ENCODE results near the gene TGFBI.

Gene TGFBI
- 0.11 to 0.96 (median 0.11) reads per million in 3 experiments for total RNA-seq

DNA sequence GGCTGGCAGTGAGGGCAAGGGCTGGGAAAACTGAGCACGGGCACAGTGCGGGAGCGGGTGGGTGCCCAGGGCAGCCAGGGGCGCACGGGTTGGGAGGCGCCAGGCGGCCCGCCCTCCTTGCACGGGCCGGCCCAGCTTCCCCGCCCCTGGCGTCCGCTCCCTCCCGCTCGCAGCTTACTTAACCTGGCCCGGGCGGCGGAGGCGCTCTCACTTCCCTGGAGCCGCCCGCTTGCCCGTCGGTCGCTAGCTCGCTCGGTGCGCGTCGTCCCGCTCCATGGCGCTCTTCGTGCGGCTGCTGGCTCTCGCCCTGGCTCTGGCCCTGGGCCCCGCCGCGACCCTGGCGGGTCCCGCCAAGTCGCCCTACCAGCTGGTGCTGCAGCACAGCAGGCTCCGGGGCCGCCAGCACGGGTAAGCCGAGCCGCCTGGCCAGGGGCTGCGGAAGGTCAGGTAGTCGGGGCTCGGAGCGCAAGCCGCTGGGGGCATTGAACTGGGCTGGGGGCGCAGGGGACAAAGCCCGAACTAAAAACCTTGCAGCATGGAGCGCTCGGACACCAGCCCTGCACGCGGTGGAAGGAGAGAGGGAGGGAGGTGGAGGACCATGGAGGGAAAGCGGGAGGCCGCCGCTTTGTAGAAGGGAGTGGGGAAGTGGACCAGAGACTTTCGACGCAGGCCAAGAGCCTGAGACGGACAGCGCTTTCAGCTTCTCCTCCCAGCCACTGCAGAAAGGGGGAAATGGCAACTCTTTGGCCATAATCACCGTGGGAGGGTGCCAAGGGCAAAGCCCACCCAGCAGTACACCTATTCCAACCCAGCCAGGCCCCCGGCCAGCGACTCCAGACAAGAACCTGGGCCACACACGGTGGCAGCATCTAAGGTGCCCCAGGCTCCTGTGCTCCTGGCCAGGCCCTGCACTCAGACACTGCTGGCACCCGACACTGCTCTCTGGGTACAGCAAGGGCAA lies at the start of gene TGFBI:
TSS of gene TGFBI (plus strand) at position 207 of the 961 bp plus-strand sequence. CDS start at position 275, 68 bp downstream.
- peak; percentile 3 for DNase-seq

DNA sequence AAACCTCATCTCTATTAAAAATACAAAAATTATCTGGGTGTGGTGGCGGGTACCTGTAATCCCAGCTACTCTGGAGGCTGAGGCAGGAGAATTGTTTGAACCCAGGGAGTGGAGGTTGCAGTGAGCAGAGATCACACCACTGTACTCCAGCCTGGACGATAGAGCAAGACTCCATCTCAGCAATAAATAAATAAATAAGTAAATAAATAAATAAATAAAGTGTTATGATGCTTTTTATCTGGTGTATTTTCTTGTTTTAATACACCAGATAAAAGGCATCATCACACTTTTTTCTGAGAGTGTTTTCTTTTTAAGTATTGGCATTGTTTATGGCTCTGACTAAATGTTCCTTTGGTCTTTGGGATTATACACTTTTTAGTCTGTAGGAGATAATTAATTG lies 49.8 kb upstream of the TGFBI start:
- no peak for DNase-seq

DNA sequence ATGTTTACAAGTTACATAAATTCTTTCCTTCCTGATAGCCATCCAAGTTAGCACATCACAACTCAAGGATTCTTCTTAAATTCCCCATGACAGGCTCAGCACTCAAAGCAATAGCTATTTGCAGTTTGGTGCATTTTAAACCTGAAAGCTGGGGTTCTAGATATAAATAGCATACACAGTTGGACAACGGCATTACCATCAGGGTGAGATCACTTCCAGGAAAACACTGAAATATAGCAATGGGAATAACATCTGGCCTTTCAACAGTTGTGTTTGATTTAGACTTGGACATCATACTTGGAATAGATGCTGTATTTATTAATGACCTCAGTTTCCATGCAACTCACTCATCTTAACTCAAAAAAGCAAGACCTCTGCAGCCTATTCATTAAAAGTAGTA lies 49.3 kb upstream of the TGFBI start:
- no peak for DNase-seq

DNA sequence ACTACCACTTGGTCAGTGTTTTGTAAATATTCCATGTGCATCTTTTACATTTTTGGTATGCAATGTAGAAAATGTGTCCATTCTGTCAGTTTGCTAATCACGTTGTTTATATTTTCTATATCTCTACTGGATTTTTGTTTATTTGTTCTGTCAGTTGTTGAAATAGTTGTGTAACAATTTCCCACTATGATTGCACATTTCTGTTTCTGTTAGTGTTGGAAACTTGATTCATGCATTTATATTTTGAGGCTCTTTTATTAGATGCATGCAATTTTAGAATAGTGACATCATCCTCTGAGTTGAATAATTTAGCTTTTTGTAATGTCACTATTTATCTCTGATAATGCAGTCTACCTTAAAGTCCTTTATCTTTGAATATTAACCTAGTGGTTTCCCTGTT lies 48.2 kb upstream of the TGFBI start:
- no peak for DNase-seq

DNA sequence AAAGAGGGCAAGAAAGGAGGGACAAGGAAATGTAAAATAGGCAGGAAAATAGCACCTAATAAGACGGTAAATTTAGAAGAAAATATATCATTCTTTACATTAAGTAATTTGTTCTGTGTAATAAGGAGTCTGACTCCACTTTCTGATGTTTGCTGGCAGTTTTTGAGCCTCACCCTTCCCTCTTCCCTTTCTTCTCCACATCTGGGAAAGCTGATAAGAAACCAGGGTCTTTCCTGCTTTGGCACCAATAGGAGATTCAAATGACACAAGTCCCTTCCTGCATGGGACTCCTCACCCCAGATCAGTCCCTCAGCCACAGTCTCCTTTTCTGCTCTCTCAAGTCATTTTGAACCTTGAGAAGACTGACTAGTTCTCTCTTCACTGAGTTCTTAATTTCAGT lies 42.8 kb upstream of the TGFBI start:
- no peak for DNase-seq

DNA sequence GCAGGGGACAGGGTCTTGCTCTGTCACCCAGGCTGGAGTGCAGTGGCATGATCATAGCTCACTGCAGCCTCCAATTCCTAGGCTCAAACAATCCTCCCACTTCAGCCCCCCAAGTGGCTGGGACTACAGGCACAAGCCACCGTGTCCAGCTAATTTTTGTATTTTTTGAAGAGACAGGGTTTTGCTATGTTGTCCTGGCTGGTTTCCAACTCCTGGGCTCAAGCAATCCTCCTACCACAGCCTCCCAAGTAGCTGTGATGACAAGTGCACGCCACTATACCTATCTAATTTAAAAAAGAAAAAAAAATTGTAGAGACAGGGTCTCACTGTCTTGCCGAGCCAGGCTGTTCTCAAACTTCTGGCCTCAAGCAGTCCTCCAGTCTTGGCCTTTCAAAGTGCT lies 42.4 kb upstream of the TGFBI start:
- no peak for DNase-seq

DNA sequence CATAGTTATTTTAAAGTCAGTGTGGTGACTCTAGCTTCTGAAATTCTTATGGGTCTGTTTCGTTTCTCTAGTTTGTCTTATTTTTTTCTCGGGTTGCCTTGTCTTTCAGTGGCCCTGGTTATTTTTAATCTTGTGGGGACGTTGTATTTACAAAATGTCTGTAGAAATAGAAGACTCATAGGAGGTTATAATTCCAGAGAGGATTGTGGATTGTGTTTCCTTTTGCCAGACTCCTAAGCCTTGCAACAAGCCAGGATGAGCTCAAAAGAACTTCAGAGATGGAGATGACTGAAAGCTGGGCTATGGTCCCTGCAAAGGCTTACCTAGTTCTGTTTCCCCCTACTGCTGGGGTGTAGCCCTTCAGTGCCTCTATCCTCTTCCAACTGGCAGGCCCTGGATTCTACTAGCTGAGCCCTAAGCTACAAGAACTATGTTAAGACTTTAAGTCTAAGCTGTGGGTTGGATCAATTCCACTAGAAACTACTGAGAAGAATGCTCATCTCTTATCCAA lies 41.8 kb upstream of the TGFBI start:
- no peak for DNase-seq

DNA sequence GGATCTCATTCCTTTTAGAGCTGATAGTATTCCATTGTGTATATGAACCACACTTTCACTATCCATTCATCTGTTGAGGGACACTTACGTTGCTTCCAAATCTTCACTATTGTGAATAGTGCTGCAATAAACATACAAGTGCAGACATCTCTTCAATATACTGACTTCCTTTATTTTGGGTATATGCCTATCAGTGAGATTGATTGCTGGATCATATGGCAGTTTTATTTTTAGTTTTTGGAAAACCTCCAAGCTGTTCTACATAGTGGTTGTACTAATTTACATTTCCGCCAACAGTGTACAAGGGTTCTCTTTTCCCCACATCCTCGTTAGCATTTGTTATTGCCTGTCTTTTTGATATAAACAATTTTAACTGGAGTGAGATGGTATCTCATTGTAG lies 40.2 kb upstream of the TGFBI start:
- DNase-seq: no peak

DNA sequence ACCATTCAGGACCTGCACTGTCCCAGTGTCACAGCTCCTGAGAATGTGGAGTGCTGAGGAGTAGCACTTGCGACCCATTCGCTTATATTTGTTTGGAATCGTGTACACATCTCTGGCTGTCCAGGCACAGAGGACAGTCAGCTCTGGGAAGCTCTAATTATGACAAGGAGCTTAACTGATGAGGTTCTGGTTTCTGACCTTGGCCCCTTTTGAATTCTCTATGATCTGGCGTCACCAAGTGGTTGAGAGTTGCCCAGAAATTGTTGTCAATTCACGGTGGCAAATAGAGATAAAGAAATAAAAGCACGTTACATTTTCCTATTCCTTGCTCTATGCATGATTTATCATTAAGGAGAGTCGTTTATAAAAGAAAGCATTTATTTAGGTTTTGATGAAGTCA lies 39.1 kb upstream of the TGFBI start:
- DNase-seq: no peak

DNA sequence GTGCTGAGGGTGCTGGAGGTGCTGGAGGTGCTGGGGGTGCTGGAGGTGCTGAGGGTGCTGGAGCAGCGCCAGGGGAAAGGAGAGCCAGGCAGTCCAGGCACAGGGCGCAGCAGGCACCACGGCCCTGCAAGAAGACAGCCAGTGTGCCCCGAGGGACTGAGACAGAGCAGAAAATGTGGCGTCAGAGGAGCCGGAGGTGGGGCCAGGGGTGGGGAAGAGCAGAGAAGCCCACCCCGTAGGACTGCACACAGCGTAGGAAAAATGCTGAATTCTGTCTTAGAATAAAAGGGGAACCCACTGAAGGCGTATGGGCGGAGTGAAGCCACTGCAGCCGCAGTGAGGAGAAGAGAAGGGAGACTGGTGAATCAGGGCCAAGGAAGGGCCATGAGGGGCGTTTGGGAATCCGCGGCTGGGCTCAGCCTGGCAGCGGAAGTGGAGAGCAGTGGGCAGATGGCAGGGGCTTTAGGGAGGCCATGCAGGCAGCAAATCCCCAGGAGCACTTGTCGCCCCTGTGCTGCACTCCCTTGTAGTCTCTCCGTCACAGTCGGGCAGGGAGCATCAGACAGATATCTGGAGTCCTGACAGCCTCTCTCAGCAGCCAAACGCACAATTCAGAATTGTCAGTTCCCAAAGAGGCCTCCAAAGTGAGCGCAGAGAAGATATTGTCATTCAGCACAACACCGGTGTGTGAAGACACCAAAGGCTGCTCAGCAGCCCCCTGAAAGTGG lies 38.1 kb upstream of the TGFBI start:
- no peak for DNase-seq

DNA sequence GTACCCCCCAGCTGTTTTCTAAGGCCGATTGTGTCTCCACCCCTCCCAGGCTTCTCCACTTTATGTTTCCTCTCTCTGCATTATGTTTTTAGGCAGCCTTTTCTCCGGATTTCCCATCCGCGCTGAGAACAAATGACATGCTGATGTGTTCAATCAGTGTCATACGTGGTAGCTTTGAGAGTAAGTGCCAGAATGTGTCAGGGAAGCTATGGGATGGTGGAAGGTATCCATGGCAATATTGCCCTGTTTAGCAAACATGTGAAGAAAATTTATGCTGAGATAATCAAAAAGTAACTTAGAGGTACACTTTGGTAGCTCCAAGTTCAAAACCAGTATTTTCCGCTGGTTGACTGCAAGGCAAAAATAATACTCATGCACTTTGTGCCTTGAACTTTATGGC lies 37.4 kb upstream of the TGFBI start:
- no peak for DNase-seq

DNA sequence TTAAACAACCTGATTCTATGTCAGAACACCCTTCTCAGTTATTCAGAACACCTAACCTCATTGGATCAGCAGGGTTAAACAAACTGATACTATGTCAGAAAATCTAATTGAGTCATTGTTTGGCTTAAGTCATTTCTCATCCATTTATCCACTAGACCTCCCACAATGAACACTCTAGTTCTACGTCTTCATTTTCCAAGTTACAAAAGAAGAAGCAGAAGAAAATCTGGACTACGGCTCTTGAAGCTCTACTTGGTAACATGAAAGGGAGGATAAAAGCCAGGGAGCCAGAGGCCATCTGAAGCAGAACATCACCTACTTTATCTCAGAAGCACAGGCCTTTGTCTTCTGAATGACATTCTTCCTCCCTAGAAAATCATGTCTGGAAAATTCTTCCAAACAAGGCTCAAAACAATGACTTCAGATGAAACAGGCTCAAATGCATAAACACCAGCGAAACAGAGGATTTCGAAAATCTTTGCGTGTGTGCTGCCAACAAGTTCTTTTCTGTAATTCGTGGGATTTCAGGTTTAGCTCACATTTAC lies 35.4 kb upstream of the TGFBI start:
- DNase-seq: no peak

DNA sequence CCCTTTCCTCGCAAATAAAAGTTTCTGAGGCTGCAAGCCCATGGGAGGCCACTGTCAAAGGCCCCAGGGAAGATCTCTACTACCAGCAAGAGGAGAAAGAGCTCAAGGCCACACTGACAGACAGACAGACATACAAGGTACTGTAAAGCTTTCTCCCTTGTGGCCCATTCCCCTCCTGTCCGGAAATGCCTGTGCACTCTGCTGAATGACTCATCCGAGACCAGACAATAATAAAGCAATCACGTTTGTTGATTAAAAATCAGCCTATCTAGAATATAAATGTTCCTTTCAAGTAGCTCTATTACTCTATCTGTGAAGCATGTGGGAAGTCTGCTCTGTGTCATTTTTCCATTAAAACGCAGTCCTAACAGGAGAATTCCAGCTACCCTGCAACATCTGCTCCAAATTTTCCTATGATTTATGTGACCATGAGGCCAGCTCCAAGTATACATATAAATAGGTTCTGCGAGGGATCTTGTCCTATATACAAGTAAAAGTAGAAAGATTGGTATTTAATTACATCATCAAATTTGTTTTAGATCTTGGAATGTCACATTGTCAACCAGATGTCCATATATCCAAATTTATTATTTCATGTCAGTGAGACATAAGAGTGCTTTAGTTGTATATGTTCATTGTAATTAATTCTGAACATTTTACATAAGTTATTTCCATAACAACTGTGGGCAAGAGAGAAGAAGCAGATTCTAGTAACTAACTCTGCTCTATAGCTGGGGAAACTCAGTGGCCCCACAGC lies 34.7 kb upstream of the TGFBI start:
- DNase-seq: no peak

DNA sequence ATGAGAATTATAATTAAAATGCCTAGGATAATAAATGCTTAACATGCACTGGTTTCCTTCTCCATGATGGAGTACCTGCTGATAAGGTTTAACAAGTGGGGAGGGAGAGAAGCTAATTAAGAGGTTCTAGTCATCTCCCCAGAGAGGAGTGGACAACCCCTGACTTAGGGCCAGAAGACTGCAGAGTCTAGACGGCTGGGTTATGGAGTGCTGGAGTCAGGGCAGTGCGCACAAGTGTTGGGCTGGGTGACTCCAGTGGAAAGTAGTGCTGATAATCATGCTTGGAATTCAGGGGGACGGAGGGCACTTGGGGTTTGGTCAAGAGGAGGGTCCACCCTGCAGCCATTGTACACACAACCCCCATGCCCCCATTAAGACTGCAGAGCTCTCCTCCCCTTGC lies 32.8 kb upstream of the TGFBI start:
- DNase-seq: no peak

DNA sequence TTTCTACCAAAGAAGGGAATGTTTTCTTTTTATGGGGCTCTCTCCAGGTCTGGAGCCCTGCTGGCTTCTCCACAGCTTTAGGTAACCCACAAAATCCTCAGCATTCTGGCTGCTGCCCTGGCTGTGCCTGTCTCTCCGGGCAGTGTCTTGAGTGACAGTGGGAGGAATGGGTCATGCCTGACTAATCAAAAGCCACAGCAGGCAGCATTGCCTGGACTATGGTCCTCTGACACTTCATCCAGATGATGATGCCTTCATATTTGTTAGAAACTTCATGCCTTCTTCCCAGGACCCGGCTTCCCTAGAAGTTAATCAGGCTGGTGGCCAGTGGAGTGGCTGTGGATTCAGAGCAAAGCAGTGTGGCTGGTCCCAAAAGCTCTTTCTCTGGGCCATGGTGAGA lies 32.2 kb upstream of the TGFBI start:
- no peak for DNase-seq

DNA sequence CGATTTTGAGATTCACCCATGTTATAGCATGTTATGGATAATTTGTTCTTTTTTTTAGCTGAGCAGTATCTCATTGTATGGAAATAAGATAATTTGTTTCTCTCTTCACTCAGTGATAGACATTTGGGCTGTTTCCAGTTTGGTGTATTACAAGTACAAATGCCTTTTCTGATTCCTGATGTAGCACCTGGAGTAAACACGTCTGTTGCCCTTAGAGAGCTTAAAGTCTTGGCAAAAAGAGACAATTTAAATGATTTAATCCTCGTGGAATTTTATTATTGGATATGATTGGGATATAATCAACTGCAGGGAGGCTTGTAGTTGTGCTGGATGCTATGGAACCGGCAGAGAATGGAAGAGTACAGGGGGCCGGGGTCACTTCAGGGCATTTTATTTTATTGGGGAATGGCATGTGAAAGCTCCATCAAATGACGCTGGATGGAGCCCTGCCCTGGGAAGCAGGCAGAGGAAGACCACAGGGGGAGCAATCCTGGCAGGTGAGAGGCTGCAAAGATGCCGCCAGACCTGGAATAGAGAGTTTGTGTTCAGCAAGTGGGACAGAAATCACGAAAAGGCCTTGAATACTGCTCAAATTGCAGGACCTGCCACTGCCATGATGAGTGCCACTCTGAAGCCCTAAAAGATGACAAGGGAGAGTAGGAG lies 31.0 kb upstream of the TGFBI start:
- DNase-seq: no peak

DNA sequence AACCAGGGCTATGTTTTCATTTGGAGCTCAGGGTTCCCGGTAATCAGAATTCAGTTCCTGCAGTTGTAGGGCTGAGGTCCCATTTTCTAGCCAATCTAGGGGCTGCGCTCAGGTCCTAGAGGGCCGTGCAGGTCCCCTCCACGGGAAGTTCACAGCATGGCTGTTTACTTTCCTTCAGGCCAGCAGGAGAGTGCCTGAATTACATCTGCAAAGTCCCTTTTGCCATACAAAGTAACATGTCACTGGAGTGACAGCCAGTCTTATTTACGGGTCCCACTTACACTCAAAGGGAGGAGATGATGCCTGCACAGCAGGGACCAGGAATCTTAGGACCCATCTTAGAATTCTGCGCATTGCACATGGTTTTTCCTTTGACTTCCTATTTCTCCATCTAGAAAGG lies 29.9 kb upstream of the TGFBI start:
- DNase-seq: no peak

DNA sequence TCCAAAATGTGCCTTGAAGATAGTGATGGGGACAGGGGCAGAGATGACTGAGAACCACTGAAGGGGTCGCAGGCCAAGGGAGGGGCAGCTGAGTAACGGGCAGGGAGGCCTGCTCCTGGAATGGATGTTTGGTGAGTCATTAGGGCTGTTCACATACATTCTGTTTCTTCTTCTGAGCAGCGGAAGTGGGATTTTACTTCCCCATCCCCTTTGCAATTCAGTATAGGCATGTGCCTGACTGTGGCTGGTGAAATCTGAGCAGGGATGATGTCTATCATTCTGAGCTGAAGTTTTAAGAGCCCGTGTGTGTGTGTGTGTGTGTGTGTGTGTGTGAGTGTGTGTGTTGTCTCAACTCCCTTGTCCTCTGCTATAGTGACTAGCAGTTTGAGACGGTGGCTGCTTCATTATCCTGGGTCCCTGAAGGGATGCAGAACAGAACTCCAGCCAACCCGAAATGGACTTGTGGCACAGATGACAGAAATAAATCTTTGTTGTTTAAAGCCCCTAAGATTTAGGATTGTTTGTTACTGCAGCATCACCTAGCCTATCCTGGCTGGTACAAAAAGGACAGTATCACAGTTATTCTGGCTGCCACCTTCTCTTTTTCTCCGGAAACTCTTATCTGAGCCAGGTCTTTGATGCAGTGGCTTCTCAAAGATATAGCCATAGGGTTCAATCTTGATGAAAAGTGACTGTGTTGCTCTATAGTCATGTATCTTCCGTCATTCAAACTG lies 29.2 kb upstream of the TGFBI start:
- no peak for DNase-seq

DNA sequence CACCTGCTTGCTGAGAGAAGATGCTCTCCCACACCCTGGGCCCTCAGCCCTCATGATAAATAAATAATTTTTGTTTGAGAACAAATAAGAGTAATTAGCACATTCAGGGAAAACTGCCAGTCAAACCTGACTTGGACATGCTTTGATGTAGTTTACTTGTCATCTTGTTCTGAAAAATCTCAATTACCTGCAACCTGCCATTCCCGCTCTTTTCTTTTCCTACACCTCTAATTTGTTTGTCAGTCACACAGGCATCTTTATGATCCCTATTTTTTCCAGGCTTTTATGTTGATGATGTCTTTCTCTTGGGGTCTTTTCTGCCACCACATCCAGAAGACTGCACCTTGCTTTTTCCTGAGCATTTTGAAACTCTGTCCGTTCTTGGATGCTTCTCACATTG lies 28.6 kb upstream of the TGFBI start:
- no peak for DNase-seq

DNA sequence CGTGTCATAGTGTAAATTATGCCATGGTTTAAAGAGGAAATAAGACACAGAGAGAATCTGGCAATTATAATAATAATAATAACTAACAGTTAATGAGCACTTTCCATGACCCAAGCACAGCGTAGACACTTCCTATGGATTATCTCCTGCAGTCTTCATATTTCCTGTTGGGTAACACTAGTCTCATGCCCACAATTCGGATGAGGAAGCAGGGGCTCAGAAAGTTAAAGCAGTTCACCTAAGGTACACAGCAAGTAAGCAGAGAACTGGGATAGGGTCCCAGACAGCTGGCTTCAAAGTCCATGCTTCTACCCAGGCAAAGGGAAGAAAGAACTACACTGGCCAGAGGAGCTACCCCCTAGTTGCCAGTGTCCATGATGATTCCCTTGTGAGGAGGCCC lies 27.9 kb upstream of the TGFBI start:
- DNase-seq: no peak

DNA sequence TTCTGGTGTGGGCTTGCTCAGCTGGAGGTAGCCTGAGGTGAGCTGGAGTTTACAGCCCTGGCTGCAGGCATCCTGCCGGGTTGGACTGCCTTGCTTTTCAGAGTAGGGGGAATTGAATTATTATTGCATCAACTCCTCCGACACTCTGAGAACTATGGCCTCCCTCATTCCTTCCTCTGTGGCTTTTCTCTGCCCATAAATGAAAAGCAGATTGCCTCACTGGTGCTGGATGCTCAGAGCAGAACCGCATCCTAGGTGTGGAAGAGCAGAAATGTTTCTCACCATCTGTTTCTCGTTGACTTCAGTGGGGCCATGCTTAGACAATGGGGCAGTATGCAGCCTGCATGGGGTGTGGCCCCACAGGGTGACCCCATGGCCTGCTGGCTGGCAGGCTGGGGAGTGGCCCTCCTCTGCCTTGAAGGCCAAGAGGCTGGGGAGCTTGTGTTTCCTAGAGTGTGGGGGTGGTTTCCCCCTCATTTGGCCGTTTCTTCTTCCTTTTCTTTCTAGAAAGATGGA lies 27.3 kb upstream of the TGFBI start:
- no peak for DNase-seq
